ENCODE results near the gene ZCWPW1.

GRCh38 chr7:100402241-100402640 lies 26.3 kb downstream of the ZCWPW1 start:
- TF ChIP-seq POLR2A (IDR thresholded peaks at IDR 0.05), result no peak
- TF ChIP-seq, protein P1, sequence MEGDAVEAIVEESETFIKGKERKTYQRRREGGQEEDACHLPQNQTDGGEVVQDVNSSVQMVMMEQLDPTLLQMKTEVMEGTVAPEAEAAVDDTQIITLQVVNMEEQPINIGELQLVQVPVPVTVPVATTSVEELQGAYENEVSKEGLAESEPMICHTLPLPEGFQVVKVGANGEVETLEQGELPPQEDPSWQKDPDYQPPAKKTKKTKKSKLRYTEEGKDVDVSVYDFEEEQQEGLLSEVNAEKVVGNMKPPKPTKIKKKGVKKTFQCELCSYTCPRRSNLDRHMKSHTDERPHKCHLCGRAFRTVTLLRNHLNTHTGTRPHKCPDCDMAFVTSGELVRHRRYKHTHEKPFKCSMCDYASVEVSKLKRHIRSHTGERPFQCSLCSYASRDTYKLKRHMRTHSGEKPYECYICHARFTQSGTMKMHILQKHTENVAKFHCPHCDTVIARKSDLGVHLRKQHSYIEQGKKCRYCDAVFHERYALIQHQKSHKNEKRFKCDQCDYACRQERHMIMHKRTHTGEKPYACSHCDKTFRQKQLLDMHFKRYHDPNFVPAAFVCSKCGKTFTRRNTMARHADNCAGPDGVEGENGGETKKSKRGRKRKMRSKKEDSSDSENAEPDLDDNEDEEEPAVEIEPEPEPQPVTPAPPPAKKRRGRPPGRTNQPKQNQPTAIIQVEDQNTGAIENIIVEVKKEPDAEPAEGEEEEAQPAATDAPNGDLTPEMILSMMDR (IDR thresholded peaks at IDR 0.05), result no peak
